NCI-H446 (cell line): ENCODE data around the gene LRIG2.
"Not testable (repeated sequence)": the region's sequence is repeated elsewhere in the genome, so short reads cannot be mapped to it uniquely, and the experiment has no call there.

ENCODE experiments used
- DNase-seq, 2 experiments: peaks; one replicate each; lab custom pipeline; 2025; lab: John Stamatoyannopoulos, UW

The LRIG2 gene

GRCh38 chr1:113072757-113073478 lies at the start of gene LRIG2:
LRIG2 (plus strand) TSS chr1:113073198; CDS start chr1:113073407, 209 bp downstream.
- peak; percentile 98 for DNase-seq

GRCh38 chr1:113023316-113023715 lies 49.7 kb upstream of the LRIG2 start:
- DNase-seq, result not testable (repeated sequence)

GRCh38 chr1:113027007-113027406 lies 46.0 kb upstream of the LRIG2 start:
- DNase-seq, result no peak

GRCh38 chr1:113027449-113027848 lies 45.5 kb upstream of the LRIG2 start:
- no peak for DNase-seq

- DNase-seq, result no peak
These were observed 43.2 kb upstream of the LRIG2 start for GRCh38 chr1:113029822-113030221.

GRCh38 chr1:113031171-113031933 lies 41.6 kb upstream of the LRIG2 start:
- peak; percentile 19 to 41 for DNase-seq

GRCh38 chr1:113035086-113035485 lies 37.9 kb upstream of the LRIG2 start:
- DNase-seq, result no peak

- no peak for DNase-seq
These were observed 36.2 kb upstream of the LRIG2 start for GRCh38 chr1:113036639-113037321.

- DNase-seq, result no peak
These were observed 33.0 kb upstream of the LRIG2 start for GRCh38 chr1:113040041-113040440.

GRCh38 chr1:113040718-113041412 lies 32.1 kb upstream of the LRIG2 start:
- no peak for DNase-seq

- DNase-seq, result no peak
These were observed 31.3 kb upstream of the LRIG2 start for GRCh38 chr1:113041569-113042284.

GRCh38 chr1:113042285-113043143 lies 30.5 kb upstream of the LRIG2 start:
- DNase-seq, result peak; percentile 47 to 65

GRCh38 chr1:113043144-113043488 lies 29.9 kb upstream of the LRIG2 start:
- not testable (repeated sequence) for DNase-seq

GRCh38 chr1:113046569-113046968 lies 26.4 kb upstream of the LRIG2 start:
- DNase-seq, result no peak

GRCh38 chr1:113048064-113048463 lies 24.9 kb upstream of the LRIG2 start:
- no peak for DNase-seq

GRCh38 chr1:113053344-113054126 lies 19.5 kb upstream of the LRIG2 start:
- DNase-seq, result no peak

GRCh38 chr1:113055570-113055969 lies 17.4 kb upstream of the LRIG2 start:
- no peak for DNase-seq

- no peak for DNase-seq
These were observed 16.0 kb upstream of the LRIG2 start for GRCh38 chr1:113057006-113057405.

GRCh38 chr1:113058941-113059706 lies 13.9 kb upstream of the LRIG2 start:
- DNase-seq, result no peak
